Astrocyte of the spinal cord (primary cell): Measurements from ENCODE around the gene PARP16.

Experiments used
- DNase-seq: peaks from one replicate; pipeline ENCODE4 v3.0.0; 2011; ENCODE audit warnings: low read depth, low spot score
- H3K4me3 ChIP-seq: 2 replicates; pipeline ENCODE4 v1.5.1; 2011; ENCODE audit warnings: low read depth, mild to moderate bottlenecking, low read length, moderate library complexity
- in situ Hi-C: cut with HindIII; loops from 2 replicates; pipeline ENCODE4 v1.10.0; 2017; ENCODE audit warnings: low sequenced_read_pairs
- TF ChIP-seq, protein P1 (sequence below): IDR thresholded peaks from 2 replicates; pipeline ENCODE4 v1.5.1; 2012; ENCODE audit warnings: low read depth, mild to moderate bottlenecking, low read length, inconsistent platforms

Gene PARP16

DNA sequence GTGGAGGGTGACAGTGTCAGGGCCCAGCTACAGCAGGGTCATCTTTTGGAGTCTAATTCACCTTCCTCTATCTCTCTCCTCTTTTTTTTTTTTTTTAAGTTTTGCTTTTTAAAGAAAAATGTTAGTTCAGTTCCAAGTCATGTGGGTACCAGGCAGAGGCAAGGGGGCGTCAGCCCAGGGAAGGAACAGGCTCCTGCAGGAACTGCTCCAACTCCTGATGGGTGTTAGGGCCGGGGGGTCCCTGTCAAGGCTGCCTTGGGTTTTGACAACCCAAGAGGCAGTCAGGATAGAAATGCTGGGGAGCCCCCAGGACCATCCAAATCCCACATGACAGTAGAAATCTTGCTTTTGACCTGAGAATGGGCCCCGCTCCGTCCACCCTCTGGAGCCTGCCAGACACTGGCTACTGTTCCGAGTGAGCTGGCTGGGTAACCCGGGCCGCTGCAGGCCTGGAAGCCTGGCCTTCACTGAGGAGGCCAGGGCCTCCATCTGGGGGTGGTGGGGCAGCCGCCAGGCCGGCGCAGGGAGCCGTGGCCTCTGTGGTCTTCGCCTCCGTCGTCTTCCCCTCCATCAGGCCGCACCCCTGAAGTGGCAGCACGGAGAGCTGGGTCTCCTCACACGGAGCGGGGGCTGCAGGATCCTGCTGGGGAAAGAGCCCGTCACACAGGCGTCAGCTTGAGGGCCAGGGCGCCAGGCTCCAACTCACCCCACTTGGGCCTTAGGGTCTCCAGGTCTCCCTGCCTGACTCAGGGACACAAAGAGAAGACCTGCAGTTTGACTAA, 42.0 kb upstream of the PARP16 start:
- DNase-seq, result no peak
- H3K4me3 ChIP-seq, result no peak overlapping the region
- TF ChIP-seq, protein P1, sequence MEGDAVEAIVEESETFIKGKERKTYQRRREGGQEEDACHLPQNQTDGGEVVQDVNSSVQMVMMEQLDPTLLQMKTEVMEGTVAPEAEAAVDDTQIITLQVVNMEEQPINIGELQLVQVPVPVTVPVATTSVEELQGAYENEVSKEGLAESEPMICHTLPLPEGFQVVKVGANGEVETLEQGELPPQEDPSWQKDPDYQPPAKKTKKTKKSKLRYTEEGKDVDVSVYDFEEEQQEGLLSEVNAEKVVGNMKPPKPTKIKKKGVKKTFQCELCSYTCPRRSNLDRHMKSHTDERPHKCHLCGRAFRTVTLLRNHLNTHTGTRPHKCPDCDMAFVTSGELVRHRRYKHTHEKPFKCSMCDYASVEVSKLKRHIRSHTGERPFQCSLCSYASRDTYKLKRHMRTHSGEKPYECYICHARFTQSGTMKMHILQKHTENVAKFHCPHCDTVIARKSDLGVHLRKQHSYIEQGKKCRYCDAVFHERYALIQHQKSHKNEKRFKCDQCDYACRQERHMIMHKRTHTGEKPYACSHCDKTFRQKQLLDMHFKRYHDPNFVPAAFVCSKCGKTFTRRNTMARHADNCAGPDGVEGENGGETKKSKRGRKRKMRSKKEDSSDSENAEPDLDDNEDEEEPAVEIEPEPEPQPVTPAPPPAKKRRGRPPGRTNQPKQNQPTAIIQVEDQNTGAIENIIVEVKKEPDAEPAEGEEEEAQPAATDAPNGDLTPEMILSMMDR, result no peak
- in situ Hi-C loops, result no loop called here

DNA sequence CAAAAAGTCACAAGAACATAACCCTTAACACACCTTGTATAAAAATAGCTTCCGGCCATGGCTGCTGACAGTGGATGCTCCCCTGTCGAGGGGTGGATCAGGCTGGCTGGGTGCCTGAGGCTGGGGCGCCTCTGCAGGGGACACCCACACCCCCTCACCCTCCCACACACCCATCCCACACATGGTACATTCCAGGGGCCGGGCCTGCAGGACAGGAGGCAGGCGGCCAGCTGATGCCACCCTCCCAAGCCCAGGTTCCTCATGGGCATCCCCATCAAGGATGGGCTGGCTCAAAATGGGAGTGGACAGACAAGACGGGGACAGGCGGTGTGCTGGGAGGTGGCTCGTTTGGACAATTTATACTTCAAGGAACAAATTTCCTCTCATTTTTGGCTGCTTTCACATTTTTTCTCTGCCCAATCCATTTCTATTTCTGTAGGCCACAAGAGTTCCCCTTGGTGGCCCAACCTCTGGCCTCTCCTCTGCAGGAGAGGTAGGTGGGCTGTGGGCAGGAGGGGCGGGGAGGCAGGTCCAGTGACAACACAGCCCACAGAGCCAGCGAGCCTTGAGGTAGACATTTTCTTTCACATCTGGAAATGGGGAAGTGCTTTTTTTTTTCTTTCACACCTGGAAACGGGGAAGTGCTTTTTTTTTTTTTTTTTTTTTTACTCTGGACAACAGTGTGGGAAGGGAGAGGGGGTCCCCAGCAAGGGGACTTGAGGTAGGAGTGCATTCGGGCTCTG, 41.1 kb upstream of the PARP16 start:
- DNase-seq, result no peak
- no peak overlapping the region for H3K4me3 ChIP-seq
- in situ Hi-C loops, result no loop called here
- TF ChIP-seq, protein P1, result no peak

DNA sequence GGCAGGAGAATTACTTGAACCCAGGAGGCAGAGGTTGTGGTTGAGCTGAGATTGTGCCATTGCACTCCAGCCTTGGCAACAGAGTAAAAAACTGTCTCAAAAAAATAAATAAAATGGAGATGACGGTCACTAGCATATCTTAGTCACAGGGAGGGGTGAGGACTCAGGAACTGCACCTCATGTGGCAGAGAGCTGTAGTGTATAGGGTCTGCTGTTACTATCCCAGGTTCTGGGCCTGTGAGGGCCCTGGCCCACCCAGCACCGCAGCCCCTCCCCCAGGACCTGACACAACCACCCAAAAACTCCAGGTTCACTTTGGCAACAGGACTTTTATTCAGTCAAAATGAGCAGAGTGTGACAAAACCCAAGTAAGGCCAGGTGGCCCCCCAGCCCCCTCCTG, 40.1 kb upstream of the PARP16 start:
- TF ChIP-seq, protein P1, result no peak
- no peak for DNase-seq
- no peak overlapping the region for H3K4me3 ChIP-seq
- in situ Hi-C loops, result no loop called here

DNA sequence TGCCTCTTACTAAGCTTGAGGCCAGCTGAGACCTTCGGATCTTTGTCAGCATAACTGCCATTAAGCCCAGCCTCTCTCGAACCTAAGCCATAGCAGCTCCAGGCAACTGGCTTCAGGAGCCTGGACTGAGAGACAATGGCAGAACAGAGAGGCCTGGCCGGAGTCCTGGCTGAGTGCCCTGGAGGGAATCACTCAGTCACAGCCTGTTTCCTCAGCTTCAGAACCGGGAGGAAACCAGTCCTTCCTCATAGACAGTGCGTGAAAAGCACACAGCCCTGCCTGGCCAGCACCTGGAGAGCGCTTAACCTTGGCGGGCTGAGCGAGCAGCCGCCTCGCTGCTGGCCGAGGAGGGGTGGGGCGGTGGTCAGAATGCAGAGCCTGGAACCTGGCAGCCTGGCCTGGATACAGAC, 39.4 kb upstream of the PARP16 start:
- H3K4me3 ChIP-seq, result no peak overlapping the region
- in situ Hi-C loops, result no loop called here
- TF ChIP-seq, protein P1, result no peak
- DNase-seq, result no peak

DNA sequence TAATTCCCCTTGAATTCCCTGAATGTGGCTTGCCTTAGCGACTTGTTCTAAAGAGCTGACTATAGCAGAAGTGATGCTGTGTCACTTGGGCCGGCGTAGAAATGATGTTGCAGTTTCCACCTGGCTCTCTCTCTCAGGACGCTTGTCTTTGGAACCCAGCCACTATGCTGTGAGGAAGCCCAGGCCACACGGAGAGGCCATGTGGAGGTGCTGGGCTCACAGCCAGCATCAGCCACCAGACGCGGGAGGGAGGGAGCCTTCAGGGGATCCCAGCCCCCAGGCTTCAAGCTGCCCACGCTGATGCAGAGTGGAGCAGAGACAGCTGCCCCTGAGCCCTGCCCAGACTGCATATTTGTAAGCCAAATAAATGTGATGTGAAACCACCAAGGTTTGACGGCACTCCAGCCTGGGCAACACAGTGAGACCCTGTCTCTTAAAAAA, 36.4 kb upstream of the PARP16 start:
- peak; percentile 33 for DNase-seq
- in situ Hi-C loops, result no loop called here
- no peak overlapping the region for H3K4me3 ChIP-seq
- TF ChIP-seq, protein P1, result no peak

DNA sequence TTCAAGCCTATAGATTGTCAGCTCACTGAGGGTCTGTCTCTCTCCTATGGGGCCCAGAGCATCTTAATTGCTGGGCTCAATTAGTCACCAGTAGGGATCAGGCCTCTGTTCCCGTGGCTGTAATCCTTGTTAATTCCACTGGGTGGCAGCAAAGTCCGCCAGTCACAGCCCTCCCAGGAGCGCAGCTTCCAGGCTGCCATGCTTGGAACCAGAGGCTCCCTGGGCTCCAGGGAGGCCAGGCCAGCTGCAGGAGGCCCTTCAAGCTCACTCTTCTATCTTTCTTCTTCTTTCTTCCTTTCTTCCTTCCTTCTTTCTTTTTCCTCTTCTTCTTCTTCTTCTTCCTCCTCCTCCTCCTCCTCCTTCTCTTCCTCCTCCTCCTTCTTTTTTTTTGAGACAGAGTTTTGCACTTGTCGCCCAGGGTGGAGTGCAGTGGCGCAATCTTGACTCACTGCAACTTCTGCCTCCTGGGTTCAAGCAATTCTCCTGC, 32.2 kb upstream of the PARP16 start:
- DNase-seq, result peak; percentile 73
- in situ Hi-C loops, result no loop called here
- TF ChIP-seq, protein P1, result peak; percentile 77
- no peak overlapping the region for H3K4me3 ChIP-seq
